Activated T-helper 17 cell treated with anti-CD3 and anti-CD28 coated beads, Interleukin-2, amount 50 U/mL, for 72 hours (primary cell): ENCODE measurements around the gene DRG2. TPM values are rescaled to one million over a fixed set of nuclear protein-coding genes. Genes with fewer than 3 reads are reported as not detected.

Experiments
- ATAC-seq: fragments of 150-1000 bp; cut with Tn5 transposase; replicated peaks from 2 replicates; pipeline ENCODE4 v1.10.0; 2021; ENCODE audit warnings: mild to moderate bottlenecking, moderate library complexity
- H3K27ac Mint-ChIP-seq: one replicate; pipeline ENCODE4 v1.8.0; 2022; ENCODE audit warnings: mixed read lengths
- H3K27me3 Mint-ChIP-seq: one replicate; pipeline ENCODE4 v1.8.0; 2022; ENCODE audit warnings: mixed read lengths
- H3K36me3 Mint-ChIP-seq: one replicate; pipeline ENCODE4 v1.8.0; 2022; ENCODE audit warnings: low read depth, mild to moderate bottlenecking, mixed read lengths
- H3K4me1 Mint-ChIP-seq: one replicate; pipeline ENCODE4 v1.8.0; 2022; ENCODE audit warnings: mixed read lengths
- H3K4me3 Mint-ChIP-seq: one replicate; pipeline ENCODE4 v1.8.0; 2022; ENCODE audit warnings: mild to moderate bottlenecking, mixed read lengths
- H3K9me3 Mint-ChIP-seq: one replicate; pipeline ENCODE4 v1.8.0; 2022; ENCODE audit warnings: mixed read lengths
- total RNA-seq, 2 donors: library from RNA; stranded (reverse); gene quantifications; one replicate each; pipeline ENCODE4 v1.2.3, GENCODE V29; 2022

DRG2 gene
- total RNA-seq, 2 donors from 2014 or later = 33.8 to 64.7 TPM

GRCh38 chr17:18100616-18101015 lies 12.9 kb downstream of the DRG2 start:
- Mint-ChIP-seq H3K36me3 (peaks cover 44% of the 10 kb centered on the region), H3K9me3 (no peaks in the 10 kb centered on the region), H3K27ac (no peak overlapping the region), H3K4me1 (peaks cover 9% of the 10 kb centered on the region), H3K4me3 (no peak overlapping the region), H3K27me3 (no peaks in the 10 kb centered on the region)
- no peak for ATAC-seq

- Mint-ChIP-seq H3K27ac (no peak overlapping the region), H3K27me3 (no peaks in the 10 kb centered on the region), H3K4me3 (no peak overlapping the region), H3K36me3 (peaks cover 39% of the 10 kb centered on the region), H3K4me1 (no peaks in the 10 kb centered on the region), H3K9me3 (no peaks in the 10 kb centered on the region)
- ATAC-seq = no peak
These were observed 14.1 kb downstream of the DRG2 start for GRCh38 chr17:18101828-18102227.

- no peaks in the 10 kb centered on the region for H3K4me1 Mint-ChIP-seq
- H3K4me3 Mint-ChIP-seq = no peak overlapping the region
- no peak for ATAC-seq
- H3K36me3 Mint-ChIP-seq = peaks cover 37% of the 10 kb centered on the region
- no peaks in the 10 kb centered on the region for H3K9me3 Mint-ChIP-seq
- H3K27me3 Mint-ChIP-seq = no peaks in the 10 kb centered on the region
- H3K27ac Mint-ChIP-seq = no peak overlapping the region
These were observed 14.9 kb downstream of the DRG2 start for GRCh38 chr17:18102640-18103039.

- Mint-ChIP-seq H3K9me3 (no peaks in the 10 kb centered on the region), H3K4me1 (no peaks in the 10 kb centered on the region), H3K27ac (no peak overlapping the region), H3K27me3 (no peaks in the 10 kb centered on the region), H3K4me3 (no peak overlapping the region), H3K36me3 (peaks cover 17% of the 10 kb centered on the region)
- no peak for ATAC-seq
These were observed 17.3 kb downstream of the DRG2 start for GRCh38 chr17:18105027-18105426.

GRCh38 chr17:18105595-18105994 lies 17.8 kb downstream of the DRG2 start:
- no peak overlapping the region for H3K4me3 Mint-ChIP-seq
- no peaks in the 10 kb centered on the region for H3K27me3 Mint-ChIP-seq
- no peak for ATAC-seq
- no peak overlapping the region for H3K27ac Mint-ChIP-seq
- H3K36me3 Mint-ChIP-seq = peaks cover 12% of the 10 kb centered on the region
- no peaks in the 10 kb centered on the region for H3K9me3 Mint-ChIP-seq
- no peaks in the 10 kb centered on the region for H3K4me1 Mint-ChIP-seq

GRCh38 chr17:18106211-18106610 lies 18.5 kb downstream of the DRG2 start:
- ATAC-seq = no peak
- Mint-ChIP-seq H3K27ac (no peak overlapping the region), H3K27me3 (no peaks in the 10 kb centered on the region), H3K4me3 (no peak overlapping the region), H3K4me1 (no peaks in the 10 kb centered on the region), H3K9me3 (no peaks in the 10 kb centered on the region), H3K36me3 (peaks cover 12% of the 10 kb centered on the region)

- peak overlapping the region; percentile 41 for H3K27ac Mint-ChIP-seq
- peaks cover 12% of the 10 kb centered on the region for H3K36me3 Mint-ChIP-seq
- no peaks in the 10 kb centered on the region for H3K4me1 Mint-ChIP-seq
- no peak for ATAC-seq
- H3K27me3 Mint-ChIP-seq = no peaks in the 10 kb centered on the region
- no peaks in the 10 kb centered on the region for H3K9me3 Mint-ChIP-seq
- no peak overlapping the region for H3K4me3 Mint-ChIP-seq
These were observed 19.5 kb downstream of the DRG2 start for GRCh38 chr17:18107061-18107790.

GRCh38 chr17:18107971-18108370 lies 20.2 kb downstream of the DRG2 start:
- Mint-ChIP-seq H3K4me1 (no peaks in the 10 kb centered on the region), H3K4me3 (no peak overlapping the region), H3K27ac (no peak overlapping the region), H3K36me3 (peaks cover 12% of the 10 kb centered on the region), H3K27me3 (no peaks in the 10 kb centered on the region), H3K9me3 (no peaks in the 10 kb centered on the region)
- ATAC-seq = no peak

- no peaks in the 10 kb centered on the region for H3K27me3 Mint-ChIP-seq
- H3K27ac Mint-ChIP-seq = no peak within 1 kb of the TSS
- H3K9me3 Mint-ChIP-seq = no peaks in the 10 kb centered on the region
- no peaks in the 10 kb centered on the region for H3K4me1 Mint-ChIP-seq
- no peak for ATAC-seq
- peaks cover 12% of the 10 kb centered on the region for H3K36me3 Mint-ChIP-seq
- no peak within 1 kb of the TSS for H3K4me3 Mint-ChIP-seq
These were observed 20.9 kb downstream of the DRG2 start, which contains the start of gene MYO15A for GRCh38 chr17:18108401-18109312. Gene MYO15A (plus strand): TSS chr17:18108756. CDS start chr17:18118801, 10,045 bp downstream.

GRCh38 chr17:18109935-18110485 lies 22.3 kb downstream of the DRG2 start:
- Mint-ChIP-seq H3K27ac (no peak overlapping the region), H3K4me3 (no peak overlapping the region), H3K9me3 (no peaks in the 10 kb centered on the region), H3K4me1 (no peaks in the 10 kb centered on the region), H3K36me3 (peaks cover 12% of the 10 kb centered on the region), H3K27me3 (no peaks in the 10 kb centered on the region)
- ATAC-seq = no peak

- no peaks in the 10 kb centered on the region for H3K9me3 Mint-ChIP-seq
- no peak overlapping the region for H3K27ac Mint-ChIP-seq
- peaks cover 2% of the 10 kb centered on the region for H3K4me1 Mint-ChIP-seq
- no peak for ATAC-seq
- H3K4me3 Mint-ChIP-seq = no peak overlapping the region
- peaks cover 12% of the 10 kb centered on the region for H3K36me3 Mint-ChIP-seq
- no peaks in the 10 kb centered on the region for H3K27me3 Mint-ChIP-seq
These were observed 22.9 kb downstream of the DRG2 start for GRCh38 chr17:18110636-18111145.

GRCh38 chr17:18111330-18111971 lies 23.7 kb downstream of the DRG2 start:
- Mint-ChIP-seq H3K4me3 (no peak overlapping the region), H3K27ac (no peak overlapping the region), H3K36me3 (peaks cover 8% of the 10 kb centered on the region), H3K9me3 (no peaks in the 10 kb centered on the region), H3K27me3 (no peaks in the 10 kb centered on the region), H3K4me1 (peaks cover 4% of the 10 kb centered on the region)
- ATAC-seq = no peak

GRCh38 chr17:18115517-18115916 lies 27.8 kb downstream of the DRG2 start:
- peak overlapping the region; percentile 45 for H3K27ac Mint-ChIP-seq

GRCh38 chr17:18116078-18116477 lies 28.3 kb downstream of the DRG2 start:
- ATAC-seq = no peak
- no peaks in the 10 kb centered on the region for H3K36me3 Mint-ChIP-seq
- H3K27me3 Mint-ChIP-seq = no peaks in the 10 kb centered on the region
- H3K27ac Mint-ChIP-seq = peak overlapping the region; percentile 45
- H3K9me3 Mint-ChIP-seq = no peaks in the 10 kb centered on the region
- no peak overlapping the region for H3K4me3 Mint-ChIP-seq
- peaks cover 4% of the 10 kb centered on the region for H3K4me1 Mint-ChIP-seq

More at GRCh38 chr17:18115517-18115916, 27.8 kb downstream of the DRG2 start:
- no peaks in the 10 kb centered on the region for H3K9me3 Mint-ChIP-seq
- H3K27me3 Mint-ChIP-seq = no peaks in the 10 kb centered on the region
- H3K36me3 Mint-ChIP-seq = no peaks in the 10 kb centered on the region
- ATAC-seq = no peak
- peaks cover 4% of the 10 kb centered on the region for H3K4me1 Mint-ChIP-seq
- no peak overlapping the region for H3K4me3 Mint-ChIP-seq
